Neural progenitor cell (in vitro differentiated cells): ENCODE results near the gene TSPAN14.

ENCODE experiments used
- CTCF ChIP-seq: fragments of 200-600 bp; sonication (generic); IDR thresholded peaks from 2 replicates; pipeline ENCODE4 v1.5.1; 2017; ENCODE audit warnings: antibody characterized with exemption, mild to moderate bottlenecking
- EZH2 ChIP-seq: fragments of 200-600 bp; sonication (generic); IDR thresholded peaks from 2 replicates; pipeline ENCODE4 v1.6.1; 2017; ENCODE audit warnings: antibody characterized with exemption, mild to moderate bottlenecking, moderate library complexity
- EZH2phosphoT487 ChIP-seq: fragments of 200-600 bp; sonication (generic); IDR thresholded peaks from 2 replicates; pipeline ENCODE4 v1.6.1; 2017; ENCODE audit warnings: antibody characterized with exemption

- TF ChIP-seq EZH2phosphoT487 = no peak
- no peak for TF ChIP-seq CTCF
- TF ChIP-seq EZH2 = no peak
These were observed 64.2 kb downstream of the TSPAN14 start for GRCh38 chr10:80518143-80518806.
